ENCODE measurements around the gene MYH14. TPM values are rescaled to one million over a fixed set of nuclear protein-coding genes. Genes with fewer than 3 reads are reported as not detected.

Gene MYH14
- total and polyA plus RNA-seq, 4 experiments from 2014 or later, result not detected

GRCh38 chr19:50320596-50320995 lies 117.2 kb downstream of the MYH14 start:
- no peak overlapping the region for H3K4me3 Mint-ChIP-seq
- no peak overlapping the region for H3K4me3 ChIP-seq (ENCODE audit: low read length in 2 of 2)
- H3K4me1 Mint-ChIP-seq, result peaks cover 3 to 16% (median 8%) of the 10 kb centered on the region in 4 donors
- H3K4me1 ChIP-seq (ENCODE audit: insufficient read depth, low read length), result peaks cover 6% of the 10 kb centered on the region
- peaks cover 9 to 37% of the 10 kb centered on the region in 2 donors for H3K27me3 Mint-ChIP-seq
- H3K9me3 Mint-ChIP-seq, result peaks cover 0 to 7% (median 0%) of the 10 kb centered on the region in 8 donors
- intact Hi-C loops (cut with micrococcal nuclease), result no loop called here
- H3K27me3 ChIP-seq (ENCODE audit: insufficient read depth, low read length), result no peaks in the 10 kb centered on the region
- no peaks in the 10 kb centered on the region for H3K9me3 ChIP-seq (ENCODE audit: control insufficient read depth in 1 of 2, low read length in 2 of 2)
- H3K36me3 ChIP-seq (ENCODE audit: insufficient read depth, low read length), result no peaks in the 10 kb centered on the region
- H3K36me3 Mint-ChIP-seq, result no peaks in the 10 kb centered on the region
- DNase-seq, result no peak
- no peak overlapping the region for H3K27ac ChIP-seq (ENCODE audit: low read depth, low read length)
- ChIA-PET POLR2A (ENCODE audit: partially characterized antibody) (no interaction called here), CTCF (ENCODE audit: partially characterized antibody) (no interaction called here)
- H3K27ac Mint-ChIP-seq, result no peak overlapping the region

GRCh38 chr19:50321831-50322230 lies 118.4 kb downstream of the MYH14 start:
- H3K36me3 Mint-ChIP-seq, result no peaks in the 10 kb centered on the region
- H3K27me3 ChIP-seq (ENCODE audit: insufficient read depth, low read length), result peaks cover 8% of the 10 kb centered on the region
- peaks cover 0 to 7% (median under 1%) of the 10 kb centered on the region in 8 donors for H3K9me3 Mint-ChIP-seq
- no peak overlapping the region for H3K27ac ChIP-seq (ENCODE audit: low read depth, low read length)
- H3K27ac Mint-ChIP-seq, result peak overlapping the region in 1 of 7 donors; percentile 30
- peaks cover 13% of the 10 kb centered on the region for H3K4me1 ChIP-seq (ENCODE audit: insufficient read depth, low read length)
- ChIA-PET CTCF (ENCODE audit: partially characterized antibody) (no interaction called here), POLR2A (ENCODE audit: partially characterized antibody) (interaction anchor here (0.6 kb wide), 1 partner anchor 1257 kb away, joined by 4 read pairs; no protein-coding TSS in a partner anchor)
- H3K36me3 ChIP-seq (ENCODE audit: insufficient read depth, low read length), result no peaks in the 10 kb centered on the region
- DNase-seq, result no peak
- H3K9me3 ChIP-seq (ENCODE audit: control insufficient read depth in 1 of 2, low read length in 2 of 2), result no peaks in the 10 kb centered on the region
- H3K4me3 ChIP-seq (ENCODE audit: low read length in 2 of 2), result no peak overlapping the region
- peaks cover 3 to 16% (median 10%) of the 10 kb centered on the region in 4 donors for H3K4me1 Mint-ChIP-seq
- peaks cover 6 to 33% of the 10 kb centered on the region in 2 donors for H3K27me3 Mint-ChIP-seq
- H3K4me3 Mint-ChIP-seq, result no peak overlapping the region
- intact Hi-C loops (cut with micrococcal nuclease), result no loop called here

DNA sequence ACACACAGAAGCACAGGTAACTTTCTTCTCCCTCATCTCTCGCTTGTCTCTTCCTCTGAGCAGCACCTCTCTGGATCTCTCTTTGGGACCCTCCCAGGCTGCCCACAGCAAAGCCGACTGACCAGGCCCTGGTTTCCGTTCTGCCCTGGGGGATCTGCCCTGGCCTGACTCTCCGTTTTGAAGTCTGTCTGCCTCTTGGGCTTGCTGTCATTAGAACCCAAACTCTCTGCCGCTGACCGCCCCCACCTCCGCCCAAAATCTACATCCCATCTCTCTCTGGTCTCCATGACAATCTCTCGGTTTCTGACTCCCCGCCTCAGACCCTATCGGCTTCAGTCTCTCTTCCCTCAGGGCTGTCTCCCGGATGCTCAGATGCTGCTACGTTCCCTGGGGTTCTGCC lies 118.8 kb downstream of the MYH14 start:
- CTCF ChIA-PET (ENCODE audit: partially characterized antibody), result no interaction called here
- intact Hi-C loops (cut with micrococcal nuclease), result no loop called here
- H3K27ac ChIP-seq (ENCODE audit: low read depth, low read length), result no peak overlapping the region
- peaks cover 0 to 10% (median 4%) of the 10 kb centered on the region in 8 donors for H3K9me3 Mint-ChIP-seq
- H3K9me3 ChIP-seq (ENCODE audit: control insufficient read depth in 1 of 2, low read length in 2 of 2), result no peaks in the 10 kb centered on the region
- peaks cover 17% of the 10 kb centered on the region for H3K4me1 ChIP-seq (ENCODE audit: insufficient read depth, low read length)
- POLR2A ChIA-PET (ENCODE audit: partially characterized antibody), result no interaction called here
- H3K36me3 ChIP-seq (ENCODE audit: insufficient read depth, low read length), result no peaks in the 10 kb centered on the region
- H3K36me3 Mint-ChIP-seq, result no peaks in the 10 kb centered on the region
- peaks cover 10 to 37% of the 10 kb centered on the region in 2 donors for H3K27me3 Mint-ChIP-seq
- H3K27ac Mint-ChIP-seq, result peak overlapping the region in 1 of 7 donors; percentile 30
- no peak overlapping the region for H3K4me3 Mint-ChIP-seq
- peaks cover 13% of the 10 kb centered on the region for H3K27me3 ChIP-seq (ENCODE audit: insufficient read depth, low read length)
- DNase-seq, result no peak
- peaks cover 7 to 20% (median 14%) of the 10 kb centered on the region in 4 donors for H3K4me1 Mint-ChIP-seq
- no peak overlapping the region for H3K4me3 ChIP-seq (ENCODE audit: low read length in 2 of 2)

DNA sequence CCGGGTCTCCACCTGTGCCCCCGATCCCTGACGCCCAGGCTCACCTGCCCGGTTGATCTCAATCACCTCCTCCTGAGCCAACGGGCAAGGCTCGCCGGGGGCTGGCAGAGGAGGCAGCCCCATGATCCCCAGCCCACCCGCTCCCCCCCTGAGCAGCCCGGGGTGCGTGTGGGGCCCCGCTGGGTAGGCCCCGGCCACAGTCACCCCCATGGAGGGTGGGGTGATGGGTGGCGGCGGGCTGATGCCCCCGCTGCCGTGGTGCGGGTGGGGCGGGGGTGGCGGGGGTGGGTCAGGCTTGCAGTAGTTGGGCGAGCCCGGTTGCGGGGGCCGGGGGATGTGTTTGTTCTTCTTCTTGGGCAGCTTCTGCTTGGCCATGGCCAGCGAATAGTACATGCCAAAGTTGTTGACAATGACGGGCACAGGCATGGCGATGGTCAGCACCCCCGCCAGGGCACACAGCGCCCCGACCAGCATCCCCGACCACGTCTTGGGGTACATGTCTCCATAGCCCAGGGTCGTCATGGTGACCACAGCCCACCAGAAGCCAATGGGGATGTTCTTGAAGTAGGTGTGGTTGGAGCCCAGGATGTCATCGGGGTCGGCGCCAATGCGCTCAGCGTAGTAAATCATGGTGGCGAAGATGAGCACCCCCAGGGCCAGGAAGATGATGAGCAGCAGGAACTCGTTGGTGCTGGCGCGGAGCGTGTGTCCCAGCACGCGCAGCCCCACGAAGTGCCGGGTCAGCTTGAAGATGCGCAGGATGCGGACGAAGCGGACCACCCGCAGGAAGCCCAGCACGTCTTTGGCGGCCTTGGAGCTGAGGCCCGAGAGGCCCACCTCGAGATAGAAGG lies 119.7 kb downstream of the MYH14 start:
- no peaks in the 10 kb centered on the region for H3K9me3 ChIP-seq (ENCODE audit: control insufficient read depth in 1 of 2, low read length in 2 of 2)
- H3K27me3 ChIP-seq (ENCODE audit: insufficient read depth, low read length), result peaks cover 20% of the 10 kb centered on the region
- intact Hi-C loops (cut with micrococcal nuclease), result no loop called here
- H3K36me3 Mint-ChIP-seq, result no peaks in the 10 kb centered on the region
- CTCF ChIA-PET (ENCODE audit: partially characterized antibody), result no interaction called here
- POLR2A ChIA-PET (ENCODE audit: partially characterized antibody), result no interaction called here
- peaks cover 0 to 14% (median 4%) of the 10 kb centered on the region in 8 donors for H3K9me3 Mint-ChIP-seq
- DNase-seq, result no peak
- H3K4me3 ChIP-seq (ENCODE audit: low read length in 2 of 2), result no peak overlapping the region
- no peak overlapping the region for H3K4me3 Mint-ChIP-seq
- no peak overlapping the region for H3K27ac Mint-ChIP-seq
- no peak overlapping the region for H3K27ac ChIP-seq (ENCODE audit: low read depth, low read length)
- peaks cover 12 to 26% (median 20%) of the 10 kb centered on the region in 4 donors for H3K4me1 Mint-ChIP-seq
- H3K36me3 ChIP-seq (ENCODE audit: insufficient read depth, low read length), result no peaks in the 10 kb centered on the region
- peaks cover 16 to 38% of the 10 kb centered on the region in 2 donors for H3K27me3 Mint-ChIP-seq
- peaks cover 21% of the 10 kb centered on the region for H3K4me1 ChIP-seq (ENCODE audit: insufficient read depth, low read length)

DNA sequence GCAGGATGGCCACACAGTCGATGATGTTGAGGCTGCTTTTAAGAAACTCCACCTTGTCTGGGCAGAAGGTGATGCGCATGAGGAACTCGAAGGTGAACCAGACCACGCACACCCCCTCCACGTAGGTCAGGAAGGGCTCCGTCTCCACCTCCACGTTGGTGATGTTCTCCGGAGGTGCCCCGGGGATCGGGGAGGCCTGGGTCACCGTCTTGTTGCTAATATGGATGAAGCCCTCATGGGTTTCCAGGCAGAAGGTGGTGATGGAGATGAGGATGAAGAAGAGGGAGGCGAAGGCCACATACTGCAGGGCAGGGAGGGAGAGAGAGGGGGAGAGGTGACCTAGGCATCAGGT lies 120.3 kb downstream of the MYH14 start:
- peaks cover 16 to 35% of the 10 kb centered on the region in 2 donors for H3K27me3 Mint-ChIP-seq
- Histone ChIP-seq H3K4me1 (ENCODE audit: insufficient read depth, low read length) (peaks cover 21% of the 10 kb centered on the region), H3K27ac (ENCODE audit: low read depth, low read length) (no peak overlapping the region), H3K9me3 (ENCODE audit: control insufficient read depth in 1 of 2, low read length in 2 of 2) (no peaks in the 10 kb centered on the region), H3K27me3 (ENCODE audit: insufficient read depth, low read length) (peaks cover 20% of the 10 kb centered on the region), H3K36me3 (ENCODE audit: insufficient read depth, low read length) (no peaks in the 10 kb centered on the region), H3K4me3 (ENCODE audit: low read length in 2 of 2) (no peak overlapping the region)
- no peak for DNase-seq
- ChIA-PET POLR2A (ENCODE audit: partially characterized antibody) (no interaction called here), CTCF (ENCODE audit: partially characterized antibody) (no interaction called here)
- intact Hi-C loops (cut with micrococcal nuclease), result no loop called here
- H3K9me3 Mint-ChIP-seq, result peaks cover 0 to 14% (median 4%) of the 10 kb centered on the region in 8 donors
- H3K36me3 Mint-ChIP-seq, result no peaks in the 10 kb centered on the region
- no peak overlapping the region for H3K27ac Mint-ChIP-seq
- peaks cover 12 to 26% (median 20%) of the 10 kb centered on the region in 4 donors for H3K4me1 Mint-ChIP-seq
- H3K4me3 Mint-ChIP-seq, result no peak overlapping the region

DNA sequence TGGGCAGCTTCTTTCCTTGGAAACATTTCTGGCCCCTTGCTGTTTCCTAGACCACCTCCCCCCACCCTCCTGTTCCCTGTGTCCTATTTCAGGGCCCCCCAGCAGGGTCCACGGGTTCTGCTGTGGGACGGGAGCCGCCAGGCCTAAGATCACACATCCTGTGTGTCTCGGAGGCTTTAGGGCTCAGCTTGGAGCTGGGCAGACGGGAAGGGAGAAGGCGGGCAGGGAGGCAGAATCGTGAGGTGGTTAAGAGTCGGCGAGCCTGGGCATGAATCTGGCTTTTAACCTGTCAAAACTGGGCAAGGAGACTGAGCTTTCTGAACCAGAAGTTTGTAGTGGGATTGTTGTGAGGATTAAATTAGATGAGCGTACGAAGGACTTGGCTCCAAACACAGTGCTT lies 120.9 kb downstream of the MYH14 start:
- peaks cover 13 to 31% (median 22%) of the 10 kb centered on the region in 4 donors for H3K4me1 Mint-ChIP-seq
- Histone ChIP-seq H3K27ac (ENCODE audit: low read depth, low read length) (no peak overlapping the region), H3K4me3 (ENCODE audit: low read length in 2 of 2) (no peak overlapping the region), H3K4me1 (ENCODE audit: insufficient read depth, low read length) (peaks cover 22% of the 10 kb centered on the region), H3K9me3 (ENCODE audit: control insufficient read depth in 1 of 2, low read length in 2 of 2) (no peaks in the 10 kb centered on the region), H3K36me3 (ENCODE audit: insufficient read depth, low read length) (no peaks in the 10 kb centered on the region), H3K27me3 (ENCODE audit: insufficient read depth, low read length) (peaks cover 21% of the 10 kb centered on the region)
- H3K9me3 Mint-ChIP-seq, result peaks cover 0 to 18% (median 5%) of the 10 kb centered on the region in 8 donors
- peaks cover 13 to 36% of the 10 kb centered on the region in 2 donors for H3K27me3 Mint-ChIP-seq
- peaks cover under 1% of the 10 kb centered on the region in 2 donors for H3K36me3 Mint-ChIP-seq
- CTCF ChIA-PET (ENCODE audit: partially characterized antibody), result no interaction called here
- intact Hi-C loops (cut with micrococcal nuclease), result no loop called here
- DNase-seq, result no peak
- H3K4me3 Mint-ChIP-seq, result peak overlapping the region in 2 of 8 donors; percentile 13 to 24
- POLR2A ChIA-PET (ENCODE audit: partially characterized antibody), result no interaction called here
- no peak overlapping the region for H3K27ac Mint-ChIP-seq

DNA sequence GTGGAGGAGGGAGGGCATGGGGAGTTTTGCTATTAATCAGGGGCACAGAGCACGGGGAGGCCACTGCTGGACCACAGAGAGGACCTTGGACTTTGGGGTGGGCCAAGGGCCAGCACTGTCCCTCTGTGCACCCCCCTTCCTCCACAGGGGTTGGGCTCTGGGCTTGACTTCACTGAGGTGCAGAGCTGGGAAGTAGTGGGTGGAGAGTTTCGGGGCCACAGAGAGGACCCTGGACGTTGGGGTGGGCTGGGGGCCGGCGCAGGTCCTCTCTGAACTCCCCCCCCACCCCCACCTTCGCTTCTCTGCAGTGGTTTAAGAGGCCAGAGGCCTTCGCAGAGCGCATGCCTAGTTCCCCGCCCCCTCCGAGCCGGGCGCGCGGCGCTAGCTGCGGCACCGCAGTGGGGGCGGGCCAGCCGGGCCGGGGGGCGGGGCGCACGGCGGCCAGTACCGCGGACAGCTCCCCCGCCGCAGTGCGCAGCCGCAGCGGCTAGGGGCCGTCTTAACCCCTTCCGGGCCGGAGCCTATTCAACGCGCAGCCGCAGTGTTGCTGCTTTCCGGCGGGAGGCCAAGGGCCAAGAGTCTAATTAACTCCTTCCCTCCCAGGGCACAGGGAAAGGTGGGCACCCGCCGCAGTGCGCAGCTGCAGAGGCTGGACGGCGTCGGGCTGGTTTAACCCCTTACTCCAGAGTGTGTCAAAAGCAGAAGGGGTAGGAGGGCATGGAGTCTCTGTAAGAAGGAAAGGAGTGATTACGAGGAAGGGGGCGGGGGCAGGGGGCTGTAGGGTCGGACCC lies 122.1 kb downstream of the MYH14 start:
- peaks cover 5 to 6% of the 10 kb centered on the region in 2 donors for H3K36me3 Mint-ChIP-seq
- peaks cover 0 to 22% (median 13%) of the 10 kb centered on the region in 8 donors for H3K9me3 Mint-ChIP-seq
- H3K27ac ChIP-seq (ENCODE audit: low read depth, low read length), result no peak overlapping the region
- H3K9me3 ChIP-seq (ENCODE audit: control insufficient read depth in 1 of 2, low read length in 2 of 2), result no peaks in the 10 kb centered on the region
- peak; percentile 52 to 73 (median 72) for DNase-seq
- H3K27ac Mint-ChIP-seq, result peak overlapping the region in 2 of 7 donors; percentile 30 to 68
- H3K4me3 ChIP-seq (ENCODE audit: low read length in 2 of 2), result no peak overlapping the region
- peaks cover 22 to 42% (median 32%) of the 10 kb centered on the region in 4 donors for H3K4me1 Mint-ChIP-seq
- peak overlapping the region in 3 of 8 donors; percentile 25 to 58 (median 54) for H3K4me3 Mint-ChIP-seq
- CTCF ChIA-PET (ENCODE audit: partially characterized antibody), result interaction anchor here (1.1 kb wide), 1 partner anchor 32 kb away, joined by 4 read pairs; no protein-coding TSS in a partner anchor
- peaks cover 29% of the 10 kb centered on the region for H3K27me3 ChIP-seq (ENCODE audit: insufficient read depth, low read length)
- H3K4me1 ChIP-seq (ENCODE audit: insufficient read depth, low read length), result peaks cover 33% of the 10 kb centered on the region
- POLR2A ChIA-PET (ENCODE audit: partially characterized antibody), result interaction anchor here (0.6 kb wide), 1 partner anchor 59 kb away, joined by 3 read pairs; the partner anchor contains the start of gene POLD1
- peaks cover 20 to 45% of the 10 kb centered on the region in 2 donors for H3K27me3 Mint-ChIP-seq
- intact Hi-C loops (cut with micrococcal nuclease), result no loop called here
- no peaks in the 10 kb centered on the region for H3K36me3 ChIP-seq (ENCODE audit: insufficient read depth, low read length)
